ENCODE data around the gene TBC1D22A. TPM values are rescaled to one million over a fixed set of nuclear protein-coding genes. Genes with fewer than 3 reads are reported as not detected.

The TBC1D22A gene
- total RNA-seq, 2 experiments from 2014 or later, result 22.3 to 43.9 TPM

DNA sequence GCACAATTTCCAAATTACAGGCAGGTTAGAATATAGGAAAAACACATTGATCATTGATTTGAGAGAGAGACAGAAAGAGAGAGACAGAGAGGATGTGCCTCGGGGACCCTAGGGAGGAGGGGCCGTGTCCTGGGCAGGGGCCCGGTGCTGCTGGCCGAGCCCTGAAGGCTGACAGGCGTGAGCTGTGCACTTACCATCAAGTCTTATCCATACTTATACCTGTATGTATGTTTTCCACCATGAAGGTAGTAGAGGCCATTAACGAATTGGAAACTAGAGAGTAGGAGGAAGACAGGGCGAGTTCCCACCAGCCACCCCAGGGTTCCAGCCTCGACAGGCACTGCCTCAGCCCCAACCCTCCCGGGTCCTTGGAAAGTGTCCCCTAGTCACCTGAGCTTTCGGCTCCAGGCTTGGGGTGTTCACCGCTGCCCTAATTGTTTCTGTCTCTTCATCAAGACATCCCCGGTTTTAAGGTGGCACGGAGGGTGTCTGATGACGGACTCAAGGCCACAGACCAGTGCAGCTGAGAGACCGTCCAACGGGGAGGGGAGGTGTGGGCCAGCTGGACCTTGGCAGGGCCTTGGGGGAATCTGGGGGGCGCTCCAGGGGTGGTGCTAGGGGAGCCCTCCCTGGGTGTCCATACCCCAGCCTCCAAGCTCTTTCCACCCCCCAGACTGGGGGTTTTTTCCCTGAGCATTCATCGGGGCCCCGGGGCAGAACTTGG, 431.3 kb downstream of the TBC1D22A start:
- POLR2A ChIA-PET, result no interaction called here

GRCh38 chr22:47194476-47195155, 432.2 kb downstream of the TBC1D22A start:
- H3K36me3 ChIP-seq (ENCODE audit: insufficient read depth, low read length), result no peaks in the 10 kb centered on the region
- ChIA-PET POLR2A (no interaction called here), CTCF (ENCODE audit: unreplicated experiment) (no interaction called here)
- H3K9me2 ChIP-seq (ENCODE audit: insufficient read depth, low read length), result no peaks in the 10 kb centered on the region
- no peak overlapping the region for H3K4me3 ChIP-seq (ENCODE audit: low read depth, low read length, poor library complexity, severe bottlenecking)
- no peak for DNase-seq (ENCODE audit: low spot score)
- intact Hi-C loops (cut with micrococcal nuclease; ENCODE audit: unreplicated experiment), result no loop called here
- H2AFZ ChIP-seq (ENCODE audit: low read length), result no peak overlapping the region
- no peaks in the 10 kb centered on the region for H3K4me1 ChIP-seq (ENCODE audit: insufficient read depth, low read length, poor library complexity, severe bottlenecking)
- H3K27ac ChIP-seq (ENCODE audit: low read depth, low read length, poor library complexity, severe bottlenecking), result no peak overlapping the region
- no peaks in the 10 kb centered on the region for H3K79me2 ChIP-seq (ENCODE audit: insufficient read depth, low read depth, low read length)
- no TSS peak for BruUV-seq (replicated peaks)
- H3K4me2 ChIP-seq (ENCODE audit: low read length), result no peak overlapping the region
- no peaks in the 10 kb centered on the region for H3K9me3 ChIP-seq (ENCODE audit: low read length)
- TF ChIP-seq EZH2phosphoT487 (IDR thresholded peaks at IDR 0.05; ENCODE audit: borderline replicate concordance, low read depth, low read length), result no peak
- TF ChIP-seq CTCF (conservative IDR thresholded peaks at IDR 0.05; ENCODE audit: low read length), result no peak
- no peaks in the 10 kb centered on the region for H4K20me1 ChIP-seq (ENCODE audit: insufficient read depth, low read length)

More for the DNA sequence above, 431.3 kb downstream of the TBC1D22A start:
- no peaks in the 10 kb centered on the region for H3K36me3 ChIP-seq (ENCODE audit: insufficient read depth, low read length)
- CTCF ChIA-PET (ENCODE audit: unreplicated experiment), result no interaction called here
- no peak overlapping the region for H3K4me2 ChIP-seq (ENCODE audit: low read length)
- TF ChIP-seq CTCF (conservative IDR thresholded peaks at IDR 0.05; ENCODE audit: low read length) (no peak), EZH2phosphoT487 (IDR thresholded peaks at IDR 0.05; ENCODE audit: borderline replicate concordance, low read depth, low read length) (no peak)
- no peaks in the 10 kb centered on the region for H3K4me1 ChIP-seq (ENCODE audit: insufficient read depth, low read length, poor library complexity, severe bottlenecking)
- DNase-seq (ENCODE audit: low spot score), result no peak
- BruUV-seq (replicated peaks), result no TSS peak
- no peaks in the 10 kb centered on the region for H3K9me3 ChIP-seq (ENCODE audit: low read length)
- no peak overlapping the region for H3K27ac ChIP-seq (ENCODE audit: low read depth, low read length, poor library complexity, severe bottlenecking)
- H3K4me3 ChIP-seq (ENCODE audit: low read depth, low read length, poor library complexity, severe bottlenecking), result no peak overlapping the region
- intact Hi-C loops (cut with micrococcal nuclease; ENCODE audit: unreplicated experiment), result no loop called here
- no peaks in the 10 kb centered on the region for H3K79me2 ChIP-seq (ENCODE audit: insufficient read depth, low read depth, low read length)
- no peaks in the 10 kb centered on the region for H3K9me2 ChIP-seq (ENCODE audit: insufficient read depth, low read length)
- no peaks in the 10 kb centered on the region for H4K20me1 ChIP-seq (ENCODE audit: insufficient read depth, low read length)
- no peak overlapping the region for H2AFZ ChIP-seq (ENCODE audit: low read length)

- Histone ChIP-seq H4K20me1 (ENCODE audit: insufficient read depth, low read length) (no peaks in the 10 kb centered on the region), H3K4me2 (ENCODE audit: low read length) (no peak overlapping the region), H2AFZ (ENCODE audit: low read length) (no peak overlapping the region), H3K79me2 (ENCODE audit: insufficient read depth, low read depth, low read length) (no peaks in the 10 kb centered on the region), H3K27ac (ENCODE audit: low read depth, low read length, poor library complexity, severe bottlenecking) (no peak overlapping the region), H3K9me2 (ENCODE audit: insufficient read depth, low read length) (no peaks in the 10 kb centered on the region), H3K36me3 (ENCODE audit: insufficient read depth, low read length) (no peaks in the 10 kb centered on the region), H3K9me3 (ENCODE audit: low read length) (no peaks in the 10 kb centered on the region), H3K4me3 (ENCODE audit: low read depth, low read length, poor library complexity, severe bottlenecking) (no peak overlapping the region), H3K4me1 (ENCODE audit: insufficient read depth, low read length, poor library complexity, severe bottlenecking) (no peaks in the 10 kb centered on the region)
- ChIA-PET POLR2A (no interaction called here), CTCF (ENCODE audit: unreplicated experiment) (no interaction called here)
- TF ChIP-seq CTCF (conservative IDR thresholded peaks at IDR 0.05; ENCODE audit: low read length), result no peak
- no peak for DNase-seq (ENCODE audit: low spot score)
- intact Hi-C loops (cut with micrococcal nuclease; ENCODE audit: unreplicated experiment), result no loop called here
- no TSS peak for BruUV-seq (replicated peaks)
Observed at GRCh38 chr22:47195156-47195483, 432.7 kb downstream of the TBC1D22A start.

Measured in OCI-LY7 (cell line).